Middle frontal gyrus (tissue), 1 donor: ENCODE measurements around the gene GDPGP1.

Source experiments
- DNase-seq: peaks from one replicate; pipeline ENCODE4 v3.0.0-alpha.2; 2015; ENCODE audit warnings: low spot score; ENCODE audit errors: extremely low spot score

Gene GDPGP1

DNA sequence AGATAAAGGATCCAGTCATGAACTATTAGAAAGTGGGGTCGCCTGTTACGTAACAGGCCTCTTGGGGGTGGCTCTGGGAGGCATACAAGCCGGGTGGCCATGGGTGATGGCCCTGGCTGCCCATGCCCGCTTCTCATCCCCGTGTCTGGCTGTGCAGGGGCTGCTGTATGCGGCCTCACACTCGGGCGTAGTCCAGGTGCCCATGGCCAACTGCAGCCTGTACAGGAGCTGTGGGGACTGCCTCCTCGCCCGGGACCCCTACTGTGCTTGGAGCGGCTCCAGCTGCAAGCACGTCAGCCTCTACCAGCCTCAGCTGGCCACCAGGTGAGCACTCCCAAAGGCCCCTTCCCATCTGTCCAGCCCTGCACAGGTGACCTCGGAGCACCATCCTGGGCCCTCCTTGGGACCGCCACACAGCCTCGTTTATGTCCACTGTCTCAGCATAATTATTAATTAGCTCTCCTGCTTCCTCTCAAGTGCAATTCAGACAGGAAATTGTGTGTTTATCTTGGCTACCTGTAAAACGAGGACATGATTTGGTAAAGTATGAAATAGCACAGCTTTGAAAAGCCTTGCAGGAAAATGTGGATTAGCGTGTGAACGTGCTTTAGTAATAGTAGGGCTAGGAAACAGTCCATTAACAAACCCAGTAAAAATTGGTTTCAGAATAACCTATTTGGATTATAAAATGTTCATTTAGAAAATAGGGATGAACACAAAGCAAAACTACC lies 8.3 kb upstream of the GDPGP1 start:
- no peak for DNase-seq

DNA sequence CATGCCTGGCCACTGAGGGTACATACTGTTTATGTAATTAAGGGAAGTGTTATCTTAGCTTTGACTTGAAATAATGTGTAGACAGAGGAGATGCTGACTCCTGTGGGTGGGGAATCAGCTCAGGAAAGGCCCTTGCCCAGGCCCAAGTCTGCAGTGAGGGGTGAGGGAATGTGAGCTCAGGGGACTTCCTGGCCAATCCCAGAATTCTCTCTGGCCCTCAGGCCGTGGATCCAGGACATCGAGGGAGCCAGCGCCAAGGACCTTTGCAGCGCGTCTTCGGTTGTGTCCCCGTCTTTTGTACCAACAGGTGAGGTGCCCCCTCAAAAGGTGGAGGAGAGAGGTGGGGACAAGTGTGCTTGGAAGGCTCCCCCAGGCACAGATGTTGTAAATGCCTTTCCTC lies 6.7 kb upstream of the GDPGP1 start:
- no peak for DNase-seq

DNA sequence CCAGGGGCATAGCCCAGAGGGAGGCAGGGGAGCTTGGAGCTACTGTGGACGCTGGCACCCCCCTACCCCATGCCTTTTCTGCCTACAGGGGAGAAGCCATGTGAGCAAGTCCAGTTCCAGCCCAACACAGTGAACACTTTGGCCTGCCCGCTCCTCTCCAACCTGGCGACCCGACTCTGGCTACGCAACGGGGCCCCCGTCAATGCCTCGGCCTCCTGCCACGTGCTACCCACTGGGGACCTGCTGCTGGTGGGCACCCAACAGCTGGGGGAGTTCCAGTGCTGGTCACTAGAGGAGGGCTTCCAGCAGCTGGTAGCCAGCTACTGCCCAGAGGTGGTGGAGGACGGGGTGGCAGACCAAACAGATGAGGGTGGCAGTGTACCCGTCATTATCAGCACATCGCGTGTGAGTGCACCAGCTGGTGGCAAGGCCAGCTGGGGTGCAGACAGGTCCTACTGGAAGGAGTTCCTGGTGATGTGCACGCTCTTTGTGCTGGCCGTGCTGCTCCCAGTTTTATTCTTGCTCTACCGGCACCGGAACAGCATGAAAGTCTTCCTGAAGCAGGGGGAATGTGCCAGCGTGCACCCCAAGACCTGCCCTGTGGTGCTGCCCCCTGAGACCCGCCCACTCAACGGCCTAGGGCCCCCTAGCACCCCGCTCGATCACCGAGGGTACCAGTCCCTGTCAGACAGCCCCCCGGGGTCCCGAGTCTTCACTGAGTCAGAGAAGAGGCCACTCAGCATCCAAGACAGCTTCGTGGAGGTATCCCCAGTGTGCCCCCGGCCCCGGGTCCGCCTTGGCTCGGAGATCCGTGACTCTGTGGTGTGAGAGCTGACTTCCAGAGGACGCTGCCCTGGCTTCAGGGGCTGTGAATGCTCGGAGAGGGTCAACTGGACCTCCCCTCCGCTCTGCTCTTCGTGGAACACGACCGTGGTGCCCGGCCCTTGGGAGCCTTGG lies 5.9 kb upstream of the GDPGP1 start:
- DNase-seq, result no peak

DNA sequence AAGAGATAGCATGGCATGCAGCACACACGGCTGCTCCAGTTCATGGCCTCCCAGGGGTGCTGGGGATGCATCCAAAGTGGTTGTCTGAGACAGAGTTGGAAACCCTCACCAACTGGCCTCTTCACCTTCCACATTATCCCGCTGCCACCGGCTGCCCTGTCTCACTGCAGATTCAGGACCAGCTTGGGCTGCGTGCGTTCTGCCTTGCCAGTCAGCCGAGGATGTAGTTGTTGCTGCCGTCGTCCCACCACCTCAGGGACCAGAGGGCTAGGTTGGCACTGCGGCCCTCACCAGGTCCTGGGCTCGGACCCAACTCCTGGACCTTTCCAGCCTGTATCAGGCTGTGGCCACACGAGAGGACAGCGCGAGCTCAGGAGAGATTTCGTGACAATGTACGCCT lies 5.0 kb upstream of the GDPGP1 start:
- no peak for DNase-seq

DNA sequence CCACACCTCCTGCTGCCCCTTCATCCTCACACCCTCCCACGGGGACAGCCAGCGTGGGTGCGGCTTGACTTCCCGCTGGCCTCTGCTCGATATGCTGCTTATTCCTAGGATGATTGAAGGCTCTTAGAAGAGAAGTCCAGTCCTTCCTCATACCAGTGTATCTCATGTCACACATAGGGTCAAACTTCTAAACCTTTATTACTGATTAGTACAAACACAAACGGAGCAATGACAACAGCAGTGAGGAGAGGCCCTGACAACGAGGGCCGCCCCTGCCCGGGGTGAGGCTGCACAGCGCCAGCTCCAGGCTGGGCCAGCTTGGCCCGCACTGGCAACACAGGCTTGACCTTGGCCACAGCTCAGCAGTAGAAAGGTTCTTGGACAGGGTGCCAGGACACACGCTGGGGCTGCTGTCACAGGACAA lies 3.9 kb upstream of the GDPGP1 start:
- no peak for DNase-seq

DNA sequence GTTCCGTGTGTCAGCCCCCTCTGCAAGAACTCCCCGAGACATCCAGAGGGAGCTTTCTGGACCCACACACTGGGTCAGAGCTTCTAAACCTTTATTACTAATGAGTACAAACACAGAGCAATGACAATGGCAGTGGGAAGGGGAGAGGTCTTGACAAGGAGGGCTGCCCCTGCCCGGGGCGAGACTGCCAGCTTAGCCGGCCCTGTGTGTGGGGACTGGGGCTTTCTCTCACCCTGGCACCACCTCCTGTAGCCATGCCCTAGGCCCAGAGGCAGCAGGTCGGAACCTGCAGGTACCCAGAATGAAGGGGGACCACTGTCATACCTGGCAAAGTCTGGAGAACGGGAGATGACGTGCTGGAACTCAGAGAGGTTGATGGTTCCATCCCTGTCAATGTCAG lies 3.4 kb upstream of the GDPGP1 start:
- DNase-seq, result no peak

DNA sequence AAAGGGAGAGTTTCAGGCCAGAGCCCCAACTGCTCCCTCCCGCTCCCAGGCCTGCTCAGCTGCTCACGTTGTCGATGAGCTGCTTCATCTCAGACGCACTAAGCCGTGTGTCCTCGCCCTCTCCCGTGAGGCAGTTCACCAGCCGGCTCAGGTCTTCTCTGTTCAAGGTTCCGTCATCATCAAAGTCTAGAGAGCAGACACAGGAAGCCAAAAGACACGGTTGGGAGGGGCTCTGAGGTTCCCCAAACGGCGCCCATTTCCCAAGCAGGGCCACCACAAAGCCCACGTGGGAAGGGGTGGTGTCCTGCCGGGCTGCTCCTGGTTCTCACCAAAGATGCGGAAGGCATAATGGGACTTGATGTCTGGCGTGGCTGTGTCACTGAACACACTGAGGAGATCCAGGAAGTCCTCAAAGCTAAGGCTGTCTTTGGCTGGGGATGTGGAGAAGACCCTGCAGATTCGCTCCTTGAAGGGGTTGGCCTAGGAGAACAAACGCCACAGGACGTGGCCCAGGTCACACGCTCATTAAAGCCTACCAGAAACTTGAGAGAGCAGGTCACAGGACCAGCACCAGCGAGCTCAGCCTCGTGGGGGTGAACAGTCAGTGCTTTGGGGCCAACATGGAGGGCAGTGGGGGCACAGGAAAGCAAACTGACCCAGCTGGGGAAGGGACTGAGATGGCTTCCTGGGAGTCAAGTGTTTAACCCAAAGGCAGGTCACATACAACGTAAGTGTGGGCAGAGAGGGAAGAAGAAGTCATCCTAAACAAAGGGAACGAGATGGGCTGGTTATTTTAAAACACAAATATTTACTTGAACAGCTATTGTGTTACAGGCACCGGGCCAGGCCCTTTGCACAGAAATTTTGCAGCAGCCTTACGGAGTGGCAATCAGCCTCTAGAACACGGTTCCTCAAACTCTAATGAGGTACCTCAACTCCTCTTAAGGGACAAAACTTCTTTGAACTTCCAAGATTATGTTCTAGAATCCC lies 2.7 kb upstream of the GDPGP1 start:
- no peak for DNase-seq

DNA sequence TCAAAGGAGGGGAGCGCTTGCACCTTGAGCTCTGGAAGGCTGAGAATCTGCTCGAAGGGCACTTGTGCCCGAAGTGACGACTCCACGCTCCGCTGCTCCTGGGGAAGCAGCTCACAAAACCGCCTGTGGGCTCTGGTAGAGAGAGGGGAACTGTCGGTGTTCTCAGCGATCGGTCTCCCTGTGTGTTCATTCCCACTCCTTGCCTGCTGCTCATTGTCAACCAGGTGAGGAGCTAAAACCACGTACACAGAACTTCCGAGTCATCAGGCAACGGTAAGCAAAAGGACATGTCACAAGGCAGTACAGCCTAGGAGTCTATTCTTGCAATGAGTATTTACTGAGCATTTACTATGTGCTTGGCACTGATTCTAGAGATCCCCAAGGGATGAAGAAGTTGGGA lies 1.8 kb upstream of the GDPGP1 start:
- no peak for DNase-seq

DNA sequence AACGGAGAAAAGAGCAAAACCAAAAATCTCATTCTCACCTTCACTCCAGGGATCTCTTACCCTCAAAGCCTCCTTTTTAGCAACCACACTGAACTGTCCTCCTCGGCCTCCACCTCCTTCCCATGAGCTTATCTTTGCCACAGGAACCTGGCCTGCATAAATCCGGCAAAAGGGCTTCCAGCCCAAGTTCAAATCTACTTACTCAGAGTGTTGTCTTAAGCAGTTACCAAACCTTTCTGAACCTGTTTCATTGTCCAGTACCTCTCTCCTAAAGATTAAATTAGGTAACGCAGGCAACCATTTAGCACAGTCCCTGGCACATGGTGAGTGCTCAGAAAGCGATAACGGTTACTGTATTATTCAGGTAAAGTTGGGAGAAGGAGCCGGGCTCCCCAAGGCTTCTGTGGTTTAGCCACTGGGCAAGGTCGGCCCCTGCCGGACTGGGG lies 1.0 kb upstream of the GDPGP1 start:
- no peak for DNase-seq

DNA sequence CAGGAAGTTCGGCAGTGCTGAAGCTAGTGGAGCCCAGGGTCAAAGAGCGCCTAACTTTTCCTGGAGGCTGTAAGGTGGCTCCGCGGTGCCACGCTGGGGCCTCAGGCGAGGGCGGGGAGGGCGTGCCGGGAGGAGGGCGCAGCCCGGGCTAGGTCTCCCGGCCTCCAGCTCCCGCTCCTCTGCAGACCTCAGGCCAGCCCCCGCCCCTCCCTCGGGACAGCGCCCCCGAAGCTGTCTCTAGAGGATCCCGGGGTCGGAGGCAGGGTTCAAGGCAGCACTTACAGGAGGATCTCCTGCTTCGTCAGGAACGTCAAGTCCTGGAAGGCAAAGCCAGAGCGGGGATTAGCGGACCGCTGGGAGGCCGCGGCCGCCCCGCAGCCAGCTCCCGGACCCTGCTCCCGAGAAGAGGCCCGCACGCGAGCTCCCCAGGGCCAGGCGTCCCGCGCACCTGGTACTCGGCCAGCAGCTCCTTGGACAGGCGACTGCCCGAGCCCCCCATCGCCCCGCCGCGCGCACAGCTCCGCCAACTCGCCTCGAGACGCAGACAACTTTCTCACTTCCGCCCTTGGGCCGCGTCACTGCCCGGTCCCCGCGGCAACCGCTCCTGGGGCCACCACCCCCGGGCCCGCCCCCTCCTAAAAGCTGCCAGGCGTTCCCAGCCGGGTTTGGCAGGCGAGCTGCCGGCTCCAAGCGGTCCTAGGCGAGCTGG lies 468 bp upstream of the GDPGP1 start, which contains the start of gene CIB1:
TSS of gene CIB1 (minus strand) at position 555 of the 709 bp plus-strand sequence. CDS start at position 499, 56 bp downstream.
- DNase-seq, result no peak

DNA sequence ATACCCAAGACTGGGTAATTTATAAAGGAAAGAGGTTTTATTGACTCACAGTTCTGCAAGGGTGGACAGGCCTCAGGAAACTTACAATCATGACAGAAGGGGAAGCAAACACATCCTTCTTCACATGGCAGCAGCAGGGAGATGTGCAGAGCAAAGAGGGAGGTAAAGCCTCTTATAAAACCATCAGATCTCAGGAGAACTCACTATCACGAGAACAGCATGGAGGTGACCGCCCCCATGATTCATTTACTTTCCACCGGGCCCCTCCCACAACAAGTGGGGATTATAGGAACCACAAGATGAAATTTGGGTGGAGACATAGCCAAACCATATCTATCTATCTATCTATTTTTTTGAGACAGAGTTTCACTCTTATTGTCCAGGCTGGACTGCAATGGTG lies 5.4 kb downstream of the GDPGP1 start:
- DNase-seq, result no peak

DNA sequence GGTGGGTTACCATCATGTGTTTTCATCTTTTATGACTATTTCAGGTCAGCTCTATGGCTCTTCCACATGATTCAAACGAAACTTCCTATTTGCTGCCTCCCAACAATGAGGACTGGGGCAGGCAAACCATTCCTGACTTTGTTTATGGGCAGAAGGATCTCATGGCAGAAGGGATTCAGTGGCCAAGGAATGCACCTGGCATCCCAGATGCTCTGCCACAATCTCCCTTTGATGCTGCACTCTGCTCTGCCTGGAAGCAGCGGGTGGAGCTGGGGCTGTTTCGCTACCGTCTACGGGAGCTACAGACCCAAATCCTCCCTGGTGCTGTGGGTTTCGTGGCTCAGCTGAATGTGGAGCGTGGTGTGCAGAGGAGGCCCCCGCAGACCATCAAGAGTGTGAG lies 6.8 kb downstream of the GDPGP1 start:
- DNase-seq, result no peak

DNA sequence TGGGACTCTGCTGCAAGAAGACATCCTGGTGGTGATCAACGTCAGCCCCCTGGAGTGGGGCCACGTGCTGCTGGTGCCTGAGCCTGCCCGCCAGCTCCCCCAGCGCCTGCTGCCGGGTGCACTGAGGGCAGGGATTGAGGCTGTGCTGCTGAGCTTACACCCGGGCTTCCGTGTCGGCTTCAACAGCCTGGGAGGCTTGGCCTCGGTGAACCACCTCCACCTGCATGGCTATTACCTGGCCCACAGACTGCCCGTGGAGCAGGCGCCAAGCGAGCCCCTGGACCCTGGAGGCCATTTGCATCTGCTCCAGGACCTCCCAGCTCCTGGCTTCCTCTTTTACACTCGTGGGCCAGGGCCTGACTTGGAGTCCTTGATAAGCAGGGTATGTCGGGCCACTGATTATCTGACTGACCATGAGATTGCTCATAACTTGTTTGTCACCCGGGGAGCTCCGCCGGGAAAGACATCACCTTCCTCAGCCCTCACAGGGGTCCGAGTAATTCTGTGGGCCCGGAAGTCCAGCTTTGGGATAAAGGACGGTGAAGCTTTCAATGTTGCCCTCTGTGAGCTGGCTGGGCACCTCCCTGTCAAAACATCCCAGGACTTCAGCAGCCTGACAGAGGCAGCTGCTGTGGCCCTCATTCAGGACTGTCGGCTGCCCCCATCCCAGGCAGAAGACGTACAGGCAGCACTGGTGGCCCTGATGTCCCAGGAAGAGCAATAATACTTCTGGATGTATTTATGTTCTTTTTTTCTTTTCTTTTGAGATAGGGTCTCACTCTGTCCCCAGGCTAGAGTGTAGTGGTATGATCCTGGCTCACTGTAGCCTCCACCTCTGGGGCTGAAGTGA lies 7.6 kb downstream of the GDPGP1 start:
- no peak for DNase-seq

DNA sequence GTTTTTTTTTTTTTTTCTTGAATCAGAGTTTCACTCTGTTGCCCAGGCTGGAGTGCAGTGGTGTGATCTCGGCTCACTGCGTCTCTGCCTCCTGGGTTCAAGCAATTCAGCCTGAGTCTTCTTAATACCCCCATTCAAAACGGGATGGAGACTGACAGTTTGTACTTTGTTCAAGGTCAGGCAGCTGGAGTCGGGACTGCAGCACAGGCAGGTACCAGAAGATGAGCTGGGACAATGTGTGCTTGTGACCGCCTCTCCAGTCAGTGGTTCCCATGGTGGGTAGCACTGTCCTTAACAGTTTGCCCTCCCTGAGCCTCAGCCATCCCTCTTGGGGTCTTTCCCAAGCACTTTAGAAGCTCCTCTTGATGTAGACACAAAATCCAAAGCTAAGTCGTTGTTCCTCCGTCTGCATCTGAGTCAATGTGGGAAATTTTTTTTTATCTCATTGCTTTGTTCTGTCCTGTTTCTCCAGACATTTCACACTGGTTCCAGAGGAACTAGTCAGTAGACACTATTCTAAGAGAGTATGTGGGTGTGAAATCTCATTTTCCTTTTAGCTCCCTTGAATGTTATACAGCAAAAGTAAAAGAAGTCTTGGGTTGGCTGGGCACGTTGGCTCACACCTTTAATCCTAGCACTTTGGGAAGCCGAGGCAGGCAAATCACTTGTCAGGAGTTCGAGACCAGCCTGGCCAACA lies 10.1 kb downstream of the GDPGP1 start:
- DNase-seq, result peak; percentile 53

DNA sequence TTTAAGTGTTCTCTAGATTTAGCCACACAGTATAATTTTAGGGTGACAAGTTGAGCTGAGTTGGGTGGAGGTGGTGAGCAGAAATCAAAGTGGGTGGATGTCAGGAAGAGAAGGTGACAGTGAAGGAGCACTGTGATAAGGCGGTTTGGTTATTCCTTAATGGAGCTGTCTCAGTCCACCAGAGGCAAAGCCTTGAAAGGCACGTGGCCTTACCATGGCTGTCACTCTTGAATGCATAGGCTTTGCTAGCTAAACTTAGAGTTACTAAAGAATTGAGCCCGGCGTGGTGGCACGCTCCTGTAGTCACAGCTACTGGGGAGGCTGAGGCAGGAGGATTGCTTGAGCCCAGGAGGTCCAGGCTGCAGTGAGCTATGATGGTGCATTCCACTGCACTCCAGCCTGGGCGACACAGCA lies 14.8 kb downstream of the GDPGP1 start:
- no peak for DNase-seq

DNA sequence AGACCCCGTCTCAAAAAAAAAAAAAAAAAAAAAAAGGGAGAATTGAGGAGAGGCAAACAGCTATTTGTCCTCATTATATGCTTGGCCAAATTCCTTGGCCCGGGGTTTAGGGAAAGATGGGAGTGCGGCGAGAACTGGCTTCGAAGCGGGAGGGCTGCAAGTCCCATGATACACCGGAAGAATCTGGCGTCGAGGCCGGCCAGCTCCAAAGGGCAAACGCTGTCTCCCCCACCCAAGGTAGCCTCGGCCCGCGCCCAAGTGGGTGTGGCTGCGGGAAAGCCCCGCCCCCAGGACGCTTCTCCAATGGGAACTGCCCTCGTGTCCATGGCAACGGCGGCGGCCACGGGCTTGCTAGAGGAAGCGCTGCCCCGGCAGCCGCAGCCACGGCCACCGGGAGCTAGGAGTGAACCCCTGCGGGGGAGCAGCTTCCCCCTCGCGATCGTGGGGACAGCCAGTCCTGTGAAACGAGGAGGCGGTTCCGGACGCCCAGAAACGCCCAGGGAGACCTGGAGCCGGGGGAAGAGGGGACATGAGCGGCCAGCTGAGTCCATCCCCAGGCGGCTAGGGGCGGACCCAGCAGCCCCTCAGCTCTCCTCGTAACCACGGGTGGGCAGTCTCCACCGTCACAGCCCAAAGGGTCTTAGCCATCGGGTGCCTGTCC lies 15.3 kb downstream of the GDPGP1 start, which contains the start of gene TTLL13:
TSS of gene TTLL13 (plus strand) at position 354 of the 661 bp plus-strand sequence. CDS start 1,075 bp downstream, outside the sequence.
- peak; percentile 37 for DNase-seq

DNA sequence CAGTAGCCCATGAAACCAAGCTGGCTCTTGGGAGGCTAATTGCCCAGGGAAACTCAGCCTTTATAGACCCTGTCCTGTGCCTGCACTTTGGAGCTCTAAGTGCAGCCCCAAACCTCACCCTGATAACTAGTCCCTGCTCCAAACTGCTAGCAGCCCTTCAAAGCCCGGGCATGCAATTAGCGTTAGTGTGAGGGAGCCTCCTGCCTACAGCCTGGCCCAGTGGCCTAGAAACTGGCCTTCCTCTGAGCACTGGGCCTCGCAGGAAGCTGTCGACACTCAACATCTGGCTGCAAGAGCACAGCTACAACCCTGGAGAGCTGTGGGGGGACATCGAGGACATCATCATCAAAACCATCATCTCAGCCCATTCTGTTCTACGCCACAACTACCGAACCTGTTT lies 23.8 kb downstream of the GDPGP1 start:
- no peak for DNase-seq

DNA sequence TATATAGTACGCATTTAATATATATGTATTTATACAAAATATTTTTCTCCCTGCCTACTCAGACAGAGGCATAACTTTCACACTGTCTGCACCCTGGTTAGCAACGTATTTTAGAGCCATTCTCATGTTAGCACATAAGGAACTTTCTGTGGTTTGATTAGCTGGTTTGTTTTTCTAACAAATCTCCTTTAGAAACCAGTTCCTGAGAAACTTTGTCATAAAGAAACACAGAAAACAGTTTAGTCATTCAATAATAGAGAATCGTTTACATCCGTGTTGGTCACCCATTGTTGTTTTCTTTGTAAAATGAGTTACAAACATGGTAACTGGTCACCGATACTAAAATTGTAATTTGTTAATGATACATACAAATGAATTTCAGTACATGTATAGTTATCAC lies 25.5 kb downstream of the GDPGP1 start:
- DNase-seq, result no peak
